H1 (cell line): Measurements from ENCODE around the gene IGFL2. TPM values are rescaled to one million over a fixed set of nuclear protein-coding genes. Genes with fewer than 3 reads are reported as not detected.

ENCODE experiments used
- BACH1 ChIP-seq: IDR thresholded peaks from 2 replicates; pipeline ENCODE4 v1.6.1; 2012; ENCODE audit warnings: low read length, improper control_type of control experiment
- CTBP2 ChIP-seq: IDR thresholded peaks from 2 replicates; pipeline ENCODE4 v1.7.0; 2011; ENCODE audit warnings: borderline replicate concordance, mild to moderate bottlenecking, moderate library complexity, mixed read lengths, low read length; ENCODE audit not compliant: insufficient read depth, insufficient read length
- EGR1 ChIP-seq: IDR thresholded peaks from 2 replicates; pipeline ENCODE4 v1.6.1; 2011; ENCODE audit warnings: low read depth, low read length, borderline replicate concordance
- FOSL1 ChIP-seq: IDR thresholded peaks from 2 replicates; pipeline ENCODE4 v1.6.1; 2011; ENCODE audit warnings: mild to moderate bottlenecking, low read depth, low read length, moderate library complexity; ENCODE audit not compliant: insufficient read depth
- JUN ChIP-seq: IDR thresholded peaks from 2 replicates; pipeline ENCODE4 v1.6.1; 2011; ENCODE audit warnings: low read depth, mild to moderate bottlenecking, improper control_type of control experiment, low read length
- PHF8 ChIP-seq: fragments of 200-600 bp; sonication (generic); conservative IDR thresholded peaks from 2 replicates; pipeline ENCODE4 v1.7.1; 2012; ENCODE audit warnings: low read depth, mild to moderate bottlenecking, inconsistent platforms, low read length, moderate library complexity
- RNF2 ChIP-seq: fragments of 200-900, 300-1000 bp; sonication (generic); IDR thresholded peaks from 2 replicates; pipeline ENCODE4 v1.7.1; 2016; ENCODE audit warnings: borderline replicate concordance, low read depth, mild to moderate bottlenecking, antibody characterized with exemption, low read length; ENCODE audit not compliant: poor library complexity, severe bottlenecking; ENCODE audit errors: missing control alignments
- SIN3A ChIP-seq, 2 experiments: IDR thresholded peaks in 1 of 2; conservative IDR thresholded peaks in 1 of 2; 2 replicates each; pipeline ENCODE4 v1.6.1; 2011 to 2012; ENCODE audit warnings: low read length in 2 of 2, improper control_type of control experiment in 1 of 2, low read depth in 1 of 2, mild to moderate bottlenecking in 1 of 2
- TBP ChIP-seq: IDR thresholded peaks from 2 replicates; pipeline ENCODE4 v1.6.1; 2011; ENCODE audit warnings: low read depth, low read length, improper control_type of control experiment
- polyA plus RNA-seq, 7 experiments: library from polyadenylated mRNA; depleted of rRNA in 3 of 7; stranded (reverse) in 5 of 7; unstranded in 2 of 7; fragments of >200 nt in 5 of 7; fragments of 200-250 nt in 2 of 7; gene quantifications; 1 replicate in 5 of 7; 2 replicates in 1 of 7; 4 replicates in 1 of 7; pipeline versions ENCODE4 v1.2.1 to v1.2.3, GENCODE V29; 2011 to 2013; ENCODE audit warnings: missing spikeins in 2 of 7, mixed read lengths in 2 of 7
- total RNA-seq: library from RNA; stranded (reverse); fragmentation: NEBNext Ultra II Directional; extraction: Animal tissue kit (Norgen Biotek cat#: 25700); gene quantifications from 2 replicates; pipeline ENCODE4 v1.2.1, GENCODE V29; 2021
- TF ChIP-seq, protein P1 (sequence below): fragments of 300-600 bp; sonication (generic); IDR thresholded peaks from 2 replicates; pipeline ENCODE4 v1.7.1; 2012; ENCODE audit warnings: low read length, moderate library complexity, mild to moderate bottlenecking, inconsistent platforms; ENCODE audit not compliant: insufficient replicate concordance

The IGFL2 gene
- total and polyA plus RNA-seq, 2 of the 8 experiments (the other 6 are each of a cell fraction or from before 2014, with no cell fraction given) = not detected

DNA sequence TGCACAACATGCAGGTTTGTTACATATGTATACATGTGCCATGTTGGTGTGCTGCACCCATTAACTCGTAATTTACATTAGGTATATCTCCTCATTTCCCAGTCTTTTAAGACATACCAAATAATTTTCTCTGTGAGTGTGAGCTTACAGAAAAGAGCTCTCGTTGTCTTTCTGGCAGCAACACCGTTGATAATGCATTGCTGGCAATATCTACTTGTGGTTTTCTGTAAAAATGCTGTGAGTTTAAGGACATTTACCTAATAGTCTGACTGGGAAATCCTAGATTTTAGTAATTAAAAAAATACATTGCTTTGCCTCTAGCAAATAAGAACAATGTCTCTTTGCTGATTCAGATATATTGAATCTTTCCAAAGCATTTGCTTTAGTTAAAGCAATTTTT, 31.9 kb upstream of the IGFL2 start (continued):
- TF ChIP-seq, protein P1, sequence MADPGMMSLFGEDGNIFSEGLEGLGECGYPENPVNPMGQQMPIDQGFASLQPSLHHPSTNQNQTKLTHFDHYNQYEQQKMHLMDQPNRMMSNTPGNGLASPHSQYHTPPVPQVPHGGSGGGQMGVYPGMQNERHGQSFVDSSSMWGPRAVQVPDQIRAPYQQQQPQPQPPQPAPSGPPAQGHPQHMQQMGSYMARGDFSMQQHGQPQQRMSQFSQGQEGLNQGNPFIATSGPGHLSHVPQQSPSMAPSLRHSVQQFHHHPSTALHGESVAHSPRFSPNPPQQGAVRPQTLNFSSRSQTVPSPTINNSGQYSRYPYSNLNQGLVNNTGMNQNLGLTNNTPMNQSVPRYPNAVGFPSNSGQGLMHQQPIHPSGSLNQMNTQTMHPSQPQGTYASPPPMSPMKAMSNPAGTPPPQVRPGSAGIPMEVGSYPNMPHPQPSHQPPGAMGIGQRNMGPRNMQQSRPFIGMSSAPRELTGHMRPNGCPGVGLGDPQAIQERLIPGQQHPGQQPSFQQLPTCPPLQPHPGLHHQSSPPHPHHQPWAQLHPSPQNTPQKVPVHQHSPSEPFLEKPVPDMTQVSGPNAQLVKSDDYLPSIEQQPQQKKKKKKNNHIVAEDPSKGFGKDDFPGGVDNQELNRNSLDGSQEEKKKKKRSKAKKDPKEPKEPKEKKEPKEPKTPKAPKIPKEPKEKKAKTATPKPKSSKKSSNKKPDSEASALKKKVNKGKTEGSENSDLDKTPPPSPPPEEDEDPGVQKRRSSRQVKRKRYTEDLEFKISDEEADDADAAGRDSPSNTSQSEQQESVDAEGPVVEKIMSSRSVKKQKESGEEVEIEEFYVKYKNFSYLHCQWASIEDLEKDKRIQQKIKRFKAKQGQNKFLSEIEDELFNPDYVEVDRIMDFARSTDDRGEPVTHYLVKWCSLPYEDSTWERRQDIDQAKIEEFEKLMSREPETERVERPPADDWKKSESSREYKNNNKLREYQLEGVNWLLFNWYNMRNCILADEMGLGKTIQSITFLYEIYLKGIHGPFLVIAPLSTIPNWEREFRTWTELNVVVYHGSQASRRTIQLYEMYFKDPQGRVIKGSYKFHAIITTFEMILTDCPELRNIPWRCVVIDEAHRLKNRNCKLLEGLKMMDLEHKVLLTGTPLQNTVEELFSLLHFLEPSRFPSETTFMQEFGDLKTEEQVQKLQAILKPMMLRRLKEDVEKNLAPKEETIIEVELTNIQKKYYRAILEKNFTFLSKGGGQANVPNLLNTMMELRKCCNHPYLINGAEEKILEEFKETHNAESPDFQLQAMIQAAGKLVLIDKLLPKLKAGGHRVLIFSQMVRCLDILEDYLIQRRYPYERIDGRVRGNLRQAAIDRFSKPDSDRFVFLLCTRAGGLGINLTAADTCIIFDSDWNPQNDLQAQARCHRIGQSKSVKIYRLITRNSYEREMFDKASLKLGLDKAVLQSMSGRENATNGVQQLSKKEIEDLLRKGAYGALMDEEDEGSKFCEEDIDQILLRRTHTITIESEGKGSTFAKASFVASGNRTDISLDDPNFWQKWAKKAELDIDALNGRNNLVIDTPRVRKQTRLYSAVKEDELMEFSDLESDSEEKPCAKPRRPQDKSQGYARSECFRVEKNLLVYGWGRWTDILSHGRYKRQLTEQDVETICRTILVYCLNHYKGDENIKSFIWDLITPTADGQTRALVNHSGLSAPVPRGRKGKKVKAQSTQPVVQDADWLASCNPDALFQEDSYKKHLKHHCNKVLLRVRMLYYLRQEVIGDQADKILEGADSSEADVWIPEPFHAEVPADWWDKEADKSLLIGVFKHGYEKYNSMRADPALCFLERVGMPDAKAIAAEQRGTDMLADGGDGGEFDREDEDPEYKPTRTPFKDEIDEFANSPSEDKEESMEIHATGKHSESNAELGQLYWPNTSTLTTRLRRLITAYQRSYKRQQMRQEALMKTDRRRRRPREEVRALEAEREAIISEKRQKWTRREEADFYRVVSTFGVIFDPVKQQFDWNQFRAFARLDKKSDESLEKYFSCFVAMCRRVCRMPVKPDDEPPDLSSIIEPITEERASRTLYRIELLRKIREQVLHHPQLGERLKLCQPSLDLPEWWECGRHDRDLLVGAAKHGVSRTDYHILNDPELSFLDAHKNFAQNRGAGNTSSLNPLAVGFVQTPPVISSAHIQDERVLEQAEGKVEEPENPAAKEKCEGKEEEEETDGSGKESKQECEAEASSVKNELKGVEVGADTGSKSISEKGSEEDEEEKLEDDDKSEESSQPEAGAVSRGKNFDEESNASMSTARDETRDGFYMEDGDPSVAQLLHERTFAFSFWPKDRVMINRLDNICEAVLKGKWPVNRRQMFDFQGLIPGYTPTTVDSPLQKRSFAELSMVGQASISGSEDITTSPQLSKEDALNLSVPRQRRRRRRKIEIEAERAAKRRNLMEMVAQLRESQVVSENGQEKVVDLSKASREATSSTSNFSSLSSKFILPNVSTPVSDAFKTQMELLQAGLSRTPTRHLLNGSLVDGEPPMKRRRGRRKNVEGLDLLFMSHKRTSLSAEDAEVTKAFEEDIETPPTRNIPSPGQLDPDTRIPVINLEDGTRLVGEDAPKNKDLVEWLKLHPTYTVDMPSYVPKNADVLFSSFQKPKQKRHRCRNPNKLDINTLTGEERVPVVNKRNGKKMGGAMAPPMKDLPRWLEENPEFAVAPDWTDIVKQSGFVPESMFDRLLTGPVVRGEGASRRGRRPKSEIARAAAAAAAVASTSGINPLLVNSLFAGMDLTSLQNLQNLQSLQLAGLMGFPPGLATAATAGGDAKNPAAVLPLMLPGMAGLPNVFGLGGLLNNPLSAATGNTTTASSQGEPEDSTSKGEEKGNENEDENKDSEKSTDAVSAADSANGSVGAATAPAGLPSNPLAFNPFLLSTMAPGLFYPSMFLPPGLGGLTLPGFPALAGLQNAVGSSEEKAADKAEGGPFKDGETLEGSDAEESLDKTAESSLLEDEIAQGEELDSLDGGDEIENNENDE = no peak
- no peak for TF ChIP-seq TBP
- TF ChIP-seq CTBP2 = no peak
- no peak for TF ChIP-seq SIN3A (conservative IDR thresholded peaks at IDR 0.05 in 1 of 2, IDR thresholded peaks at IDR 0.05 in 1 of 2; ENCODE audit: low read depth in 1 of 2, low read length in 2 of 2)
- no peak for TF ChIP-seq JUN
- TF ChIP-seq PHF8 = no peak
- TF ChIP-seq BACH1 = no peak
- TF ChIP-seq RNF2 = no peak
- no peak for TF ChIP-seq EGR1
- no peak for TF ChIP-seq FOSL1
- TF ChIP-seq, all 59 proteins: peak for 0
